Head of caudate nucleus (tissue), 42 donors: ENCODE measurements around the gene SPATA25.
"Not testable (repeated sequence)": the region's sequence is repeated elsewhere in the genome, so short reads cannot be mapped to it uniquely, and the experiment has no call there.

Experiments used
- DNase-seq, 42 donors: peaks; one replicate each; pipeline versions ENCODE4 v3.0.0 to v3.0.0-alpha.2; 2020 to 2021; ENCODE audit warnings: mixed read lengths in 7 of 42
- intact Hi-C: fragments of 100-400 bp; cut with DNase I; formaldehyde crosslinking; loops from one replicate; pipeline ENCODE4 v1.15.0; 2022

Gene SPATA25

GRCh38 chr20:45880988-45881788 is 6.2 kb downstream of the SPATA25 start, which contains the start of gene ZSWIM1:
Gene ZSWIM1 (plus strand): TSS chr20:45881227. CDS start chr20:45882593, 1,366 bp downstream.
- intact Hi-C loops = no loop called here
- DNase-seq = peak; percentile 98 to 100 (median 100)

- intact Hi-C loops = no loop called here
- no peak for DNase-seq
These were observed 9.2 kb downstream of the SPATA25 start for GRCh38 chr20:45878076-45878761.

- DNase-seq = no peak
- intact Hi-C loops = no loop called here
These were observed 12.8 kb downstream of the SPATA25 start for GRCh38 chr20:45874576-45874975.

GRCh38 chr20:45874104-45874481 is 13.3 kb downstream of the SPATA25 start:
- intact Hi-C loops, DNase-seq: not testable (repeated sequence)

- DNase-seq = no peak
- intact Hi-C loops = no loop called here
These were observed 13.9 kb downstream of the SPATA25 start for GRCh38 chr20:45873409-45874103.

GRCh38 chr20:45872626-45873025 is 14.8 kb downstream of the SPATA25 start:
- DNase-seq = no peak
- intact Hi-C loops = no loop called here

- no peak for DNase-seq
These were observed 19.6 kb downstream of the SPATA25 start for GRCh38 chr20:45867819-45868176.

GRCh38 chr20:45867136-45867818 is 20.1 kb downstream of the SPATA25 start:
- intact Hi-C loops = no loop called here
- no peak for DNase-seq

More at GRCh38 chr20:45867819-45868176, 19.6 kb downstream of the SPATA25 start:
- intact Hi-C loops = no loop called here

GRCh38 chr20:45866454-45866853 is 21.0 kb downstream of the SPATA25 start:
- DNase-seq = no peak
- intact Hi-C loops = no loop called here

GRCh38 chr20:45863543-45864470 is 23.6 kb downstream of the SPATA25 start:
- intact Hi-C loops = no loop called here
- no peak for DNase-seq

- DNase-seq = no peak
These were observed 26.0 kb downstream of the SPATA25 start for GRCh38 chr20:45861221-45862075.

GRCh38 chr20:45860560-45861220 is 26.7 kb downstream of the SPATA25 start:
- intact Hi-C loops = no loop called here

More at GRCh38 chr20:45861221-45862075, 26.0 kb downstream of the SPATA25 start:
- intact Hi-C loops = no loop called here

GRCh38 chr20:45859916-45860315 is 27.5 kb downstream of the SPATA25 start:
- DNase-seq = no peak
- intact Hi-C loops = no loop called here

More at GRCh38 chr20:45860560-45861220, 26.7 kb downstream of the SPATA25 start:
- DNase-seq = no peak

- intact Hi-C loops = no loop called here
- peak in 6 of 42 donors; percentile 11 to 62 (median 40) for DNase-seq
These were observed 29.6 kb downstream of the SPATA25 start for GRCh38 chr20:45857882-45858216.

- DNase-seq = peak; percentile 79 to 100 (median 97)
- intact Hi-C loops = no loop called here
These were observed 30.1 kb downstream of the SPATA25 start, which contains the start of the genes ACOT8 and ZSWIM3 for GRCh38 chr20:45857114-45857881. Gene ACOT8 (minus strand): TSS chr20:45857392. CDS start chr20:45857315, 77 bp downstream. Gene ZSWIM3 (plus strand): TSS chr20:45857614. CDS start chr20:45857826, 212 bp downstream.

GRCh38 chr20:45853484-45853883 is 33.9 kb downstream of the SPATA25 start:
- no peak for DNase-seq
- intact Hi-C loops = no loop called here
